Endothelial cell (in vitro differentiated cells): ENCODE data around the gene ATRIP. TPM values are rescaled to one million over a fixed set of nuclear protein-coding genes. Genes with fewer than 3 reads are reported as not detected.

Source experiments
- DNase-seq: peaks from one replicate; pipeline ENCODE4 v3.0.0; 2021; ENCODE audit warnings: low spot score
- H3K27ac Mint-ChIP-seq: one replicate; pipeline ENCODE4 v1.8.0; 2021; ENCODE audit warnings: mixed read lengths, inconsistent platforms; ENCODE audit not compliant: unreplicated experiment
- H3K27me3 Mint-ChIP-seq: one replicate; pipeline ENCODE4 v1.8.0; 2021; ENCODE audit warnings: mild to moderate bottlenecking, moderate library complexity, mixed read lengths, inconsistent platforms; ENCODE audit not compliant: unreplicated experiment
- H3K36me3 Mint-ChIP-seq: one replicate; pipeline ENCODE4 v1.8.0; 2021; ENCODE audit warnings: mild to moderate bottlenecking, low read depth, mixed read lengths, inconsistent platforms; ENCODE audit not compliant: unreplicated experiment
- H3K4me1 Mint-ChIP-seq: one replicate; pipeline ENCODE4 v1.8.0; 2021; ENCODE audit warnings: mild to moderate bottlenecking, mixed read lengths, inconsistent platforms; ENCODE audit not compliant: unreplicated experiment
- H3K4me3 Mint-ChIP-seq: one replicate; pipeline ENCODE4 v1.8.0; 2021; ENCODE audit warnings: mild to moderate bottlenecking, mixed read lengths, inconsistent platforms; ENCODE audit not compliant: unreplicated experiment
- H3K9me3 Mint-ChIP-seq: one replicate; pipeline ENCODE4 v1.8.0; 2021; ENCODE audit warnings: mixed read lengths, inconsistent platforms; ENCODE audit not compliant: unreplicated experiment
- CTCF ChIP-seq: fragments of 200-600 bp; sonication (generic); IDR thresholded peaks from one replicate; pipeline ENCODE4 v1.5.0; 2021; ENCODE audit warnings: antibody characterized with exemption; ENCODE audit not compliant: unreplicated experiment
- total RNA-seq: library from RNA; stranded (reverse); fragmentation: NEBNext Ultra II Directional; extraction: Animal tissue kit (Norgen Biotek cat#: 25700); gene quantifications from one replicate; pipeline ENCODE4 v1.2.1, GENCODE V29; 2021; ENCODE audit not compliant: unreplicated experiment

ATRIP gene
- total RNA-seq, 1 donor from 2014 or later = 11.2 TPM

DNA sequence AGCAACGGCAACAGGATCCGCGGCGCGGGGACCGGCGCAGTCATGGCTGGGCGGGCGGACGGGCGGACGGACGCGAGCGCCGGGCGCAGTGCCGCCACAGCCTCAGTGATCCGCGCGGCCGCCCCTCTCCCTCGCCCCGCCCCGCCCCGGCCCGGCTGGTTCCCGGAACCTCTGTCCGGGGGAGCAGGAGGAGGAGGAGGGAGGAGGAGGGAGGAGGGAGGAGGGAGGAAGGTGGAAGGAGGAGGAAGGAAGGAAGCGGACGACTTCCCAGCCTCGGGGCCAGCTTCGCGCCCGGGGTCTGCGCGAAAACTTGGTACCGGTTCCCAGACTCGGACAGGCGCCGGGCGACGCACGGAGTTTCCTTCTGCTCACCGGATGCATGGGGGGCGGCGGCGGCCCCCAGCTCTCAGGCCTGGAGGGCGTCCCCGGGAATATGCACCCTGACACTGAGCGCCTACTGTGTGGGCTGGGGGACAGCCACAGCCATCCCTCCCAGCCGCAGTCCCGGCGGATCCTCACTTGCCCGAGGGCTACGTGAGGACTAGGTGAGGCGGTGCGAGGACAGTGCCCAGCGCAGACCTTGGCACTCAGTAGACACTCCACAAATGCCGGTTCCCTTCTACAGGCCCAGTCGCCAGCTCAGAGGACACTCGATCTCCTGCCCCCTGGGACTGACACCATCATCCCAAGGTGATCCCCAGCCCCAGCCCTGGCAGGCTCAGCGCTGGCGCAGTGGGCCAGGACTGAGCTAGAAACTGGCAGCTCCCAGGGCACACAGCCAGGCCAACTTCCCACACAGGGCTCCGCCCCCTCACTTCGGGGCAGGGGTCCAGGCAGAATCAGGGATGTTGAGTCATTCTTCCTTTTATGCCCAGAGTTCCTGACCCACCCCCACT is 57.8 kb downstream of the ATRIP start, which contains the start of gene SHISA5:
Gene SHISA5, minus strand, starts transcription at position 124 of the 896 bp plus-strand sequence. Its CDS starts 80 bp downstream, at position 44.
- H3K4me3 Mint-ChIP-seq = peak within 1 kb of the TSS; percentile 92
- no peaks in the 10 kb centered on the region for H3K9me3 Mint-ChIP-seq
- H3K27ac Mint-ChIP-seq = peak within 1 kb of the TSS; percentile 67
- peak; percentile 73 for DNase-seq
- no peak for TF ChIP-seq CTCF
- H3K27me3 Mint-ChIP-seq = peaks cover 2% of the 10 kb centered on the region
- peaks cover 19% of the 10 kb centered on the region for H3K36me3 Mint-ChIP-seq
- peaks cover 47% of the 10 kb centered on the region for H3K4me1 Mint-ChIP-seq

GRCh38 chr3:48505146-48505545 is 58.6 kb downstream of the ATRIP start:
- Mint-ChIP-seq H3K36me3 (peaks cover 16% of the 10 kb centered on the region), H3K4me1 (peaks cover 45% of the 10 kb centered on the region), H3K27me3 (peaks cover 2% of the 10 kb centered on the region), H3K9me3 (no peaks in the 10 kb centered on the region), H3K27ac (no peak overlapping the region), H3K4me3 (peak overlapping the region; percentile 73)
- TF ChIP-seq CTCF = no peak
- DNase-seq = no peak

DNA sequence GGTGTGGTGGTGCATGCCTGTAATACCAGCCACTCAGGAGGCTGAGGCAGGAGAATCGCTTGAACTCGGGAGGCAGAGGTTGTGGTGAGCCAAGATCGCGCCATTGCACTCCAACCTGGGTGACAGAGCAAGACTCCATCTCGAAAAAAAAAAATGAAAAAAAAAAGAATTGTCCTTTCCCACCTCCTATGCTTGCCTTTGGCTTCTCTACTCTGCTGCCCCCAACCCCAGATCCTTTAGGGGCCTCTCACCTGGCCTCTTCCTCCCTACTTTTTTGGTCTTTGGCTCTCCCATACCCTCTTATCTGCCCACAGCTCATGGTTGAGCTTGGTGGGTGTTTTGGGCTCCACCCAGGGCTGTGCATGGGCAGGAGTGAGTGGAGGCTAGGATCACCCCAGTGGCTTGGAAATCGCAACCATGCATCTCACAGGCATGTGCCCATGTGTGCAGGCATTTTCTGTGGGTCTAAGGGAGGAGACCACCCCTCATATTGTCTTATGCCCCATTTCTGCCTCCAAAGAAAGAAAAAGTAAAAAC is 59.5 kb downstream of the ATRIP start:
- Mint-ChIP-seq H3K36me3 (peaks cover 11% of the 10 kb centered on the region), H3K27me3 (peaks cover 2% of the 10 kb centered on the region), H3K9me3 (no peaks in the 10 kb centered on the region), H3K27ac (peak overlapping the region; percentile 14), H3K4me1 (peaks cover 41% of the 10 kb centered on the region), H3K4me3 (no peak overlapping the region)
- no peak for DNase-seq
- no peak for TF ChIP-seq CTCF

DNA sequence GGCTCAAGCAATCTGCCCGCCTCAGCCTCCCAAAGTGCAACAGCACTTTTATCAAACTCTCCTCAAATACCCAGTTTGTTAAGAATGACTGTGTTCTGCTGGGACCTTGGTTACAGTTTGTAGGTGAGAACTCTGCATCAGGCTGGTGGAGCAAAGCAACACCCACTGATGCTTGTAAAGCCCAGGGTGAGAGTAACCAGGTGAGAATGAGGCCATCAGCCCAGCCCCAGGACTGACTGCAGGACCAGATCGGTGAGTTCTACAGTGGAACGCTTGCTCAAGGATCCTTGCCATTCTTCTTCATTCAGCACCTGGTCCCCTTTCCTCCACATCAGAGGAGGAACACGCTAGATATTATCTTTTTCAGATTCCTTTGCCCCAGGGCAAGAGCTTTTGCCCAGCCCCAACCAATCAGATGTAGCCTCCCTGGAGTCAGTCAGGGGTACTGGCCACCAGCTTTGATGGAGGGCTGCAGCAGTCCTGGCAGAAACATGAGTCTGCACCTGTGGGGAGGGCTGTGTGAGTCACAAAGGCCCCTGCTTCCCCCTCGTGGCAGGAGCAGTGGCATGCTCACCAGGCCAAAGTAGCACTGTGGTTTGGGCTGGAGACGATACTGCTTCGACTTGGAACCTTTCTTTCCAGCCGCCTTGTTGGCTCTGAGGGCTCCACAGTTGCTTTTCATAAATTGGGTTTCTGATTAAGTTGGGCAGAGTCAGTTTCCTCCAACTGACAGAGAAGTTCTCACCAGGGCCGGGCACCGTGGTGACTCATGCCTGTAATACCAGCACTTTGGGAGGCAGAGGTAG is 60.9 kb downstream of the ATRIP start:
- Mint-ChIP-seq H3K4me3 (no peak overlapping the region), H3K36me3 (no peaks in the 10 kb centered on the region), H3K27me3 (peaks cover 2% of the 10 kb centered on the region), H3K27ac (no peak overlapping the region), H3K9me3 (no peaks in the 10 kb centered on the region), H3K4me1 (peaks cover 28% of the 10 kb centered on the region)
- no peak for TF ChIP-seq CTCF
- peak; percentile 55 for DNase-seq
